ENCODE data around the gene CDR2.

Gene CDR2

GRCh38 chr16:22318690-22319358, 55.6 kb downstream of the CDR2 start:
- in situ Hi-C loops (cut with MboI; ENCODE audit: low sequenced_read_pairs, unreplicated experiment), result no loop called here
- DNase-seq (ENCODE audit: low spot score), result peak; percentile 65
- TF ChIP-seq CTCF (IDR thresholded peaks at IDR 0.05; ENCODE audit: borderline replicate concordance, control extremely low read depth, extremely low read depth, insufficient read depth, missing control alignments), result peak; percentile 71

- in situ Hi-C loops (cut with MboI; ENCODE audit: low sequenced_read_pairs, unreplicated experiment), result no loop called here
- DNase-seq (ENCODE audit: low spot score), result no peak
- TF ChIP-seq CTCF (IDR thresholded peaks at IDR 0.05; ENCODE audit: borderline replicate concordance, control extremely low read depth, extremely low read depth, insufficient read depth, missing control alignments), result no peak
Observed at GRCh38 chr16:22317625-22318024, 56.8 kb downstream of the CDR2 start.

- no peak for TF ChIP-seq CTCF (IDR thresholded peaks at IDR 0.05; ENCODE audit: borderline replicate concordance, control extremely low read depth, extremely low read depth, insufficient read depth, missing control alignments)
- in situ Hi-C loops (cut with MboI; ENCODE audit: low sequenced_read_pairs, unreplicated experiment), result no loop called here
- DNase-seq (ENCODE audit: low spot score), result no peak
Observed at GRCh38 chr16:22317001-22317530, 57.4 kb downstream of the CDR2 start.

GRCh38 chr16:22316411-22316811, 58.0 kb downstream of the CDR2 start:
- no peak for DNase-seq (ENCODE audit: low spot score)
- TF ChIP-seq CTCF (IDR thresholded peaks at IDR 0.05; ENCODE audit: borderline replicate concordance, control extremely low read depth, extremely low read depth, insufficient read depth, missing control alignments), result no peak
- in situ Hi-C loops (cut with MboI; ENCODE audit: low sequenced_read_pairs, unreplicated experiment), result no loop called here

GRCh38 chr16:22315979-22316378, 58.4 kb downstream of the CDR2 start:
- in situ Hi-C loops (cut with MboI; ENCODE audit: low sequenced_read_pairs, unreplicated experiment), result no loop called here
- no peak for TF ChIP-seq CTCF (IDR thresholded peaks at IDR 0.05; ENCODE audit: borderline replicate concordance, control extremely low read depth, extremely low read depth, insufficient read depth, missing control alignments)

GRCh38 chr16:22314661-22315626, 59.5 kb downstream of the CDR2 start:
- in situ Hi-C loops (cut with MboI; ENCODE audit: low sequenced_read_pairs, unreplicated experiment), result no loop called here
- no peak for TF ChIP-seq CTCF (IDR thresholded peaks at IDR 0.05; ENCODE audit: borderline replicate concordance, control extremely low read depth, extremely low read depth, insufficient read depth, missing control alignments)
- DNase-seq (ENCODE audit: low spot score), result no peak

More at GRCh38 chr16:22315979-22316378, 58.4 kb downstream of the CDR2 start:
- DNase-seq (ENCODE audit: low spot score), result no peak
